Heart left ventricle (tissue), 13 donors: ENCODE measurements around the gene RNF224.

Experiments
- CTCF ChIP-seq, 12 donors: fragments of 200-600 bp; sonication (generic) in 4 of 12; IDR thresholded peaks; one replicate each; pipeline versions ENCODE4 v1.5.0 to v1.8.0; 2018 to 2022; ENCODE audit warnings: antibody characterized with exemption in 12 of 12, mild to moderate bottlenecking in 5 of 12
- POLR2A ChIP-seq, 2 donors: fragments of 450-650 bp; IDR thresholded peaks; one replicate each; pipeline ENCODE4 v1.6.1; 2017; ENCODE audit warnings: antibody characterized with exemption in 2 of 2, mild to moderate bottlenecking in 2 of 2, moderate library complexity in 2 of 2
- donor health status: ischemic (EF 13 %, LVEDD 7.1; RV severe dilation, severe dysfunction).
- donor health status: DM: no; HTN: yes; CAD: no.
- donor health status: DM: no; HTN: no; CAD: no.
- donor health status: ischemic (EF 25% LVEDD 6.9; RV normal size, moderate dysfunction).
- donor health status: ischemic (EF 25% LVEDD 5.7; RV mildly dilated, moderate dysfunction).
- donor health status: ischemic (EF 35%, LVEDD 5.7; RV mildly dilated, moderate dysfunction).
- donor health status: nonischemic (EF 11% LVEDD 7.7; RV severe dilation, severe dysfunction).
- donor health status: DM: yes; HTN: yes; CAD: no.
- donor health status: PGD.
- donor health status: ischemic (EF 29% LVEDD 5.4; RV normal size, mild dysfunction).
- donor health status: nonischemic (EF 23%, LVEDD 6.1; RV moderate dilation, normal function).

GRCh38 chr9:137247916-137248175 is 20.5 kb downstream of the RNF224 start:
- TF ChIP-seq POLR2A (IDR thresholded peaks at IDR 0.05), result no peak
- no peak for TF ChIP-seq CTCF (IDR thresholded peaks at IDR 0.05)
